Esophagus squamous epithelium (tissue), 5 donors: ENCODE results near the gene SOHLH2. TPM values are rescaled to one million over a fixed set of nuclear protein-coding genes. Genes with fewer than 3 reads are reported as not detected.

Experiments
- DNase-seq: peaks from one replicate; lab custom pipeline; 2025; lab: John Stamatoyannopoulos, UW
- H3K27ac ChIP-seq, 4 donors: fragments of 200-600 bp; sonication (generic); one replicate each; pipeline ENCODE4 v1.5.1; 2016 to 2019; ENCODE audit warnings: mild to moderate bottlenecking in 1 of 4
- H3K27me3 ChIP-seq, 4 donors: fragments of 200-600 bp; sonication (generic); 1 replicate in 3 of 4; 2 replicates in 1 of 4; pipeline versions ENCODE4 v1.5.1 to v1.6.0; 2017 to 2021; ENCODE audit warnings: antibody characterized with exemption in 1 of 4
- H3K36me3 ChIP-seq, 3 donors: fragments of 200-600 bp; sonication (generic); one replicate each; pipeline ENCODE4 v1.5.1; 2016 to 2019
- H3K4me1 ChIP-seq, 3 donors: fragments of 200-600 bp; sonication (generic); one replicate each; pipeline ENCODE4 v1.5.1; 2017 to 2019
- H3K4me3 ChIP-seq, 4 donors: fragments of 200-600 bp; sonication (generic); 1 replicate in 3 of 4; 2 replicates in 1 of 4; pipeline ENCODE4 v1.5.1; 2016 to 2019; ENCODE audit warnings: mild to moderate bottlenecking in 2 of 4, moderate library complexity in 1 of 4
- H3K9me3 ChIP-seq, 3 donors: fragments of 200-600 bp; sonication (generic); one replicate each; pipeline ENCODE4 v1.5.1; 2016 to 2019
- CTCF ChIP-seq, 6 experiments: fragments of 450-650 bp in 4 of 6; fragments of 200-600 bp in 2 of 6; sonication (generic) in 2 of 6; IDR thresholded peaks; one replicate each; pipeline ENCODE4 v1.5.1; 2016 to 2019; ENCODE audit warnings: antibody characterized with exemption in 6 of 6, mild to moderate bottlenecking in 4 of 6, moderate library complexity in 4 of 6
- POLR2A ChIP-seq, 4 donors: fragments of 450-650 bp; IDR thresholded peaks; one replicate each; pipeline ENCODE4 v1.6.1; 2017; ENCODE audit warnings: antibody characterized with exemption in 4 of 4, mild to moderate bottlenecking in 4 of 4, moderate library complexity in 3 of 4
- WGBS, 2 donors: methylation state at CpG; one replicate each; pipeline ENCODE4 v1.1.5; 2018; 5-methylcytosine and 5-hydroxymethylcytosine counted together
- intact Hi-C: fragments of 100-400 bp; cut with DNase I; formaldehyde crosslinking; loops from one replicate; pipeline ENCODE4 v1.15.0; 2022
- total RNA-seq, 4 donors: library from RNA; depleted of rRNA; stranded (reverse); fragments of >200 nt; gene quantifications; one replicate each; pipeline ENCODE4 v1.1.0, GENCODE V29; 2016
- donor health status: DM: yes; HTN: yes; CAD: no.

The SOHLH2 gene
- not detected for total RNA-seq

DNA sequence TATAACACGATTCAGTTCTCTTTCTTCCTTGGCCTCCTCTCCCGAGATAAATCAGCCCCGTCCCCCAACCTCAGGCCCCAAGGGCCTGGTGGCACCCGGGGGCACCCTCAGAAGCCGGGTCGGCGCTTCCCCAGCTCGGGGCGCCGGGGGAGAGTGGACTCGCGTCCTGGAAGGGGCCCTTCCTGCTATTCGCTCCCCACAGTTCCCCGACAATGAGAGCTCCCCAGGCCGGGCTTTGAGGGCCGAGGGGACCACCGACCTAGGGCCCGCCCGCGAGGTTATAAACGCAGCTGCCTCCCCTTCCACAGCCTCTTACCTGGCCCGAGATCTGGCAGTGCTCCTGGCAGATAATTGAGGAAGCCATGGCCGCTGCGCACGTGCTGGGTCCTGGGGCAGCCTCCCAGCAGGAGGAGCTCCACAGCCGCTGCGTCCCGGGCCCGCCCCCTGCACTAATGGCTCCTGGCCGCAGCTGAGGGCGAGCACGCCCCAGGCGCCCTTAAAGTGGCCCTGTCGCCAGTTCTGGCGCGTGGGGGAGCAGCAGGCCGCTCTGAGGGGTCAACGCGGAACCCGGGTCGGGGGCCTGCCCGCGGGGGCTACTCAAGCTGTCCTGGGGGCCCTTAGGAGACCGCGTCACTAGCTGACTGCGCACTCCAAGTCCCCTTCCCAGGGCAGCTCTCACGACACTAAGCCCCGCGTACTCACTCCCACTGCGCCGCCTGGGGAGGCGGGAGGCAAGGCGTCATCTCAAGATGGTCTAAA is at the start of gene SOHLH2:
SOHLH2 (minus strand) TSS at position 394 of the 759 bp plus-strand sequence; CDS start at position 364, 30 bp downstream.
- no peak within 1 kb of the TSS for H3K27ac ChIP-seq
- intact Hi-C loops, result no loop called here
- H3K27me3 ChIP-seq, result peaks cover 0 to 4% (median 0%) of the 10 kb centered on the region in 4 donors
- H3K4me3 ChIP-seq, result no peak within 1 kb of the TSS
- DNase-seq, result no peak
- peaks cover 0 to 3% (median 0%) of the 10 kb centered on the region in 3 donors for H3K9me3 ChIP-seq
- 76 to 91% methylated on average over 3 to 21 of the region's 53 CpGs for WGBS, 2 donors
- H3K4me1 ChIP-seq, result no peaks in the 10 kb centered on the region
- H3K36me3 ChIP-seq, result no peaks in the 10 kb centered on the region
- no peak for TF ChIP-seq CTCF (IDR thresholded peaks at IDR 0.05)
- no peak for TF ChIP-seq POLR2A (IDR thresholded peaks at IDR 0.05)

GRCh38 chr13:36261976-36262375 is 47.6 kb upstream of the SOHLH2 start:
- no peaks in the 10 kb centered on the region for H3K9me3 ChIP-seq
- intact Hi-C loops, result no loop called here
- H3K27me3 ChIP-seq, result no peaks in the 10 kb centered on the region
- DNase-seq, result no peak
- no peak overlapping the region for H3K4me3 ChIP-seq
- H3K36me3 ChIP-seq, result no peaks in the 10 kb centered on the region
- H3K27ac ChIP-seq, result no peak overlapping the region
- no peak for TF ChIP-seq POLR2A (IDR thresholded peaks at IDR 0.05)
- TF ChIP-seq CTCF (IDR thresholded peaks at IDR 0.05), result no peak
- no peaks in the 10 kb centered on the region for H3K4me1 ChIP-seq

- Histone ChIP-seq H3K9me3 (no peaks in the 10 kb centered on the region), H3K27me3 (no peaks in the 10 kb centered on the region), H3K27ac (no peak overlapping the region), H3K4me1 (no peaks in the 10 kb centered on the region), H3K4me3 (no peak overlapping the region), H3K36me3 (no peaks in the 10 kb centered on the region)
- intact Hi-C loops, result no loop called here
- TF ChIP-seq CTCF (IDR thresholded peaks at IDR 0.05), result no peak
- TF ChIP-seq POLR2A (IDR thresholded peaks at IDR 0.05), result no peak
- no peak for DNase-seq
- 83 to 91% methylated on average over 3 of the region's 3 CpGs for WGBS, 2 donors
These were observed 46.7 kb upstream of the SOHLH2 start for GRCh38 chr13:36261011-36261410.

DNA sequence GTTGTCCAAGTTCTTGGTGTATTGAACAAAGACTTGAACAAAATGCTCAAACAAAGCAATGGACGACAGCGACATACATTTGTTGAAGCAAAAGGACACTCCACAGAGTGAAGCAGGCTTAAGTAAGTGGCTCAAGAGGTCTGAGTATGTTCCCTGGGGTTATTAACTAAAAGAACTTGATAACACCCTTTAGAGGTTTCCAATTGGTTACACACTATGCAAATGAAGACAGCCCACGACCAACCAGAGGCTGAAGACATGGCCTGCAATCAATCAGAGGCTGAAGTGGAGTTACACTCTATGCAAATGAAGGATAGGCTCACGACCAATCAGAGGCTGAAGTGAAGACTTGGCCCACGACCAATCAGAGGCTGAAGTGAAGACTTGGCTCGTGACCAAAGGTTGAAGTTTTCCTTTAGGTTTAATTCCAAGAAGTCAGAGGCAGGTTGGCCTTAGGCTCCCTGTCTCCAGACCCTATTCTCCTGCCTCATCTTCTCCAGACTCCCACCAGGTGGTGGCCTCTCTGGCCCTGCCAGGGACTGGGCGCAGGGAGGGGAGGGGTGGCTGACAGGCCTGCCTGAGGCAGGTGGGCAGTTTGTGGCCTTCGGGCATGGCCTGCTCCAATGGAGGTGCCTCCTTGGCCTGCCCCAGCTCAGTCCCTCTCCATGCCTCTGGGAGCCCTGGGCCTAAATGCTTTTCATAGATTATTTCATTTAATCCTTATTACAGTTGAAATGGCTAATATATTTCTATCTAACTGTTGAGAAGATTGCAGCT is 45.2 kb upstream of the SOHLH2 start:
- intact Hi-C loops, result no loop called here
- no peak for DNase-seq
- Histone ChIP-seq H3K36me3 (no peaks in the 10 kb centered on the region), H3K4me1 (no peaks in the 10 kb centered on the region), H3K9me3 (no peaks in the 10 kb centered on the region), H3K4me3 (no peak overlapping the region), H3K27ac (no peak overlapping the region), H3K27me3 (no peaks in the 10 kb centered on the region)
- TF ChIP-seq POLR2A (IDR thresholded peaks at IDR 0.05) (no peak), CTCF (IDR thresholded peaks at IDR 0.05) (no peak)
- 78 to 82% methylated on average over 6 of the region's 8 CpGs for WGBS, 2 donors

DNA sequence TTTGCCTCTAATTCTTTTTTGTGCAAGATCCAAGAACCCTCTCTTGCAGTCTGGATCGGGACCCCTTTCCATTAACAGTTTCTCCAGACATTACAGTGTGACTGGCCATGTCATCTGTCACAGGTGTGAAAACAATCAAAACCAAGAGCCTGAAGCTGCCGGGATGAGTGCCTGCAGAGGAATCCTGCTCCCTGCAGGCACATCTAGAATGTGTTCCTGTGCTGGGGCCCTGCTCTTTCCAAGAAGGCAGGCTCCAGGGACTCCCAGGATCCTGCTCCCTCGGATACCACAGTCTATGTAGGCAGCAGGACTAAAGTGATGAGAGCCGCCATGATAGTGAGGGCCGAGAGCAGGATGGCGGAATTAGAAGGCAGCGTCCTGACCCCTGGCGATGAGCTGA is 44.5 kb upstream of the SOHLH2 start:
- WGBS, 2 donors, result 79% methylated on average over 3 to 5 of the region's 8 CpGs
- Histone ChIP-seq H3K4me3 (no peak overlapping the region), H3K27me3 (no peaks in the 10 kb centered on the region), H3K9me3 (no peaks in the 10 kb centered on the region), H3K27ac (no peak overlapping the region), H3K36me3 (no peaks in the 10 kb centered on the region), H3K4me1 (no peaks in the 10 kb centered on the region)
- no peak for DNase-seq
- intact Hi-C loops, result no loop called here
- no peak for TF ChIP-seq CTCF (IDR thresholded peaks at IDR 0.05)
- no peak for TF ChIP-seq POLR2A (IDR thresholded peaks at IDR 0.05)
